Measurements from ENCODE around the gene OR5M8. TPM values are rescaled to one million over a fixed set of nuclear protein-coding genes. Genes with fewer than 3 reads are reported as not detected.

Gene OR5M8
- total RNA-seq, 4 donors from 2014 or later = not detected

GRCh38 chr11:56509439-56509838 lies 18.3 kb upstream of the OR5M8 start:
- H3K4me1 ChIP-seq = no peaks in the 10 kb centered on the region
- intact Hi-C loops (cut with DNase I) = no loop called here
- TF ChIP-seq POLR2A (IDR thresholded peaks at IDR 0.05) (no peak), CTCF (IDR thresholded peaks at IDR 0.05) (no peak)
- no peak for DNase-seq
- 50% methylated on average over 1 of the region's 1 CpG for WGBS, 2 donors
- no peaks in the 10 kb centered on the region for H3K9me3 ChIP-seq
- no peaks in the 10 kb centered on the region for H3K36me3 ChIP-seq
- no peaks in the 10 kb centered on the region for H3K27me3 ChIP-seq
- H3K27ac ChIP-seq = no peak overlapping the region
- no peak overlapping the region for H3K4me3 ChIP-seq (replicated peaks in 1 of 3)

- intact Hi-C loops (cut with DNase I) = no loop called here
These were observed 5.8 kb upstream of the OR5M8 start for GRCh38 chr11:56497010-56497409.

GRCh38 chr11:56495117-56495516 lies 3.9 kb upstream of the OR5M8 start:
- no peaks in the 10 kb centered on the region for H3K9me3 ChIP-seq
- H3K27ac ChIP-seq = no peak overlapping the region
- H3K36me3 ChIP-seq = no peaks in the 10 kb centered on the region
- H3K27me3 ChIP-seq = no peaks in the 10 kb centered on the region
- DNase-seq = no peak
- no peak overlapping the region for H3K4me3 ChIP-seq (replicated peaks in 1 of 3)
- no peak for TF ChIP-seq POLR2A (IDR thresholded peaks at IDR 0.05)
- TF ChIP-seq CTCF (IDR thresholded peaks at IDR 0.05) = no peak
- 75 to 83% methylated on average over 2 of the region's 2 CpGs for WGBS, 2 donors
- no peaks in the 10 kb centered on the region for H3K4me1 ChIP-seq
- intact Hi-C loops (cut with DNase I) = no loop called here

More at GRCh38 chr11:56497010-56497409, 5.8 kb upstream of the OR5M8 start:
- TF ChIP-seq POLR2A (IDR thresholded peaks at IDR 0.05) (no peak), CTCF (IDR thresholded peaks at IDR 0.05) (no peak)
- no peaks in the 10 kb centered on the region for H3K36me3 ChIP-seq
- no peaks in the 10 kb centered on the region for H3K4me1 ChIP-seq
- WGBS, 2 donors = 94 to 98% methylated on average over 7 to 14 of the region's 28 CpGs
- H3K27ac ChIP-seq = no peak overlapping the region
- no peaks in the 10 kb centered on the region for H3K27me3 ChIP-seq
- no peak overlapping the region for H3K4me3 ChIP-seq (replicated peaks in 1 of 3)
- no peaks in the 10 kb centered on the region for H3K9me3 ChIP-seq
- DNase-seq = no peak

GRCh38 chr11:56486801-56487200 lies 4.4 kb downstream of the OR5M8 start:
- no peak overlapping the region for H3K27ac ChIP-seq
- no peak for DNase-seq
- H3K27me3 ChIP-seq = no peaks in the 10 kb centered on the region
- H3K4me3 ChIP-seq (replicated peaks in 1 of 3) = no peak overlapping the region
- intact Hi-C loops (cut with DNase I) = no loop called here
- no peak for TF ChIP-seq CTCF (IDR thresholded peaks at IDR 0.05)
- TF ChIP-seq POLR2A (IDR thresholded peaks at IDR 0.05) = no peak
- H3K9me3 ChIP-seq = no peaks in the 10 kb centered on the region
- WGBS, 2 donors = 69 to 91% methylated on average over 3 of the region's 3 CpGs
- H3K36me3 ChIP-seq = no peaks in the 10 kb centered on the region
- H3K4me1 ChIP-seq = no peaks in the 10 kb centered on the region

GRCh38 chr11:56474729-56475235 lies 16.4 kb downstream of the OR5M8 start:
- intact Hi-C loops (cut with DNase I) = no loop called here
- Histone ChIP-seq H3K4me1 (no peaks in the 10 kb centered on the region), H3K9me3 (no peaks in the 10 kb centered on the region), H3K36me3 (no peaks in the 10 kb centered on the region), H3K4me3 (replicated peaks in 1 of 3) (no peak overlapping the region), H3K27ac (no peak overlapping the region), H3K27me3 (no peaks in the 10 kb centered on the region)
- DNase-seq = no peak
- TF ChIP-seq POLR2A (IDR thresholded peaks at IDR 0.05) (no peak), CTCF (IDR thresholded peaks at IDR 0.05) (no peak)
- 76 to 82% methylated on average over 1 of the region's 1 CpG for WGBS, 2 donors

All from thyroid gland (tissue), 4 donors.